ENCODE results near the gene PDE3A. TPM values are rescaled to one million over a fixed set of nuclear protein-coding genes. Genes with fewer than 3 reads are reported as not detected.

The PDE3A gene
- polyA plus RNA-seq, 1 of the 3 experiments (the other 2 are of a cell fraction), result 0.67 TPM

GRCh38 chr12:20374795-20375194 is 6.5 kb downstream of the PDE3A start:
- DNase-seq, result no peak

GRCh38 chr12:20375560-20375959 is 7.2 kb downstream of the PDE3A start:
- no peak for TF ChIP-seq JUND (IDR thresholded peaks at IDR 0.05)
- TF ChIP-seq USF1 (IDR thresholded peaks at IDR 0.05; ENCODE audit: borderline replicate concordance, low read depth), result no peak
- no peak overlapping the region for H3K4me2 ChIP-seq
- CTCF ChIA-PET, result interaction anchor here (1.0 to 1.4 kb wide), 4 partner anchors 8 to 460 kb away, joined by 3 to 15 read pairs (median 4); no protein-coding TSS in a partner anchor

More at GRCh38 chr12:20374795-20375194, 6.5 kb downstream of the PDE3A start:
- peaks cover 99% of the 10 kb centered on the region for H3K79me2 ChIP-seq (ENCODE audit: insufficient read depth)
- no peaks in the 10 kb centered on the region for H3K9me2 ChIP-seq
- WGBS (ENCODE audit: low lambda C conversion rate), result 68% methylated on average over 3 of the region's 3 CpGs
- no peak overlapping the region for H2AFZ ChIP-seq (ENCODE audit: low read depth)
- no peak for TF ChIP-seq GABPA (IDR thresholded peaks at IDR 0.05; ENCODE audit: low read depth)
- TF ChIP-seq SMC3 (IDR thresholded peaks at IDR 0.05; ENCODE audit: low read depth, low read length), result no peak
- no peak for TF ChIP-seq YY1 (IDR thresholded peaks at IDR 0.05; ENCODE audit: low read depth)
- TF ChIP-seq NRF1 (IDR thresholded peaks at IDR 0.05; ENCODE audit: low read depth, low read length), result no peak
- TF ChIP-seq CHD2 (IDR thresholded peaks at IDR 0.05; ENCODE audit: low read length, partially characterized antibody), result no peak
- TF ChIP-seq POLR2AphosphoS5 (IDR thresholded peaks at IDR 0.05; ENCODE audit: low read depth, low read length), result no peak
- TF ChIP-seq REST (IDR thresholded peaks at IDR 0.05; ENCODE audit: low read depth, low read length), result no peak
- no peak for TF ChIP-seq USF1 (IDR thresholded peaks at IDR 0.05; ENCODE audit: borderline replicate concordance, low read depth)
- TF ChIP-seq RXRA (IDR thresholded peaks at IDR 0.05; ENCODE audit: borderline replicate concordance, low read depth), result no peak
- TF ChIP-seq RFX5 (IDR thresholded peaks at IDR 0.05; ENCODE audit: low read length), result no peak
- no peak for TF ChIP-seq JUND (IDR thresholded peaks at IDR 0.05)
- no peak overlapping the region; a peak in 1 of 4 replicates for H3K27ac ChIP-seq (ENCODE audit: low read depth in 2 of 2, low read length in 1 of 2)
- H3K9ac ChIP-seq, result no peak overlapping the region
- peaks cover 0 to 13% of the 10 kb centered on the region in 2 experiments; a peak in 3 of 4 replicates for H3K4me1 ChIP-seq (ENCODE audit: control insufficient read depth in 1 of 2, insufficient read depth in 2 of 2, low read depth in 1 of 2, low read length in 1 of 2)
- ChIA-PET CTCF (interaction anchor here (1.2 to 1.6 kb wide), 2 partner anchors 174 to 459 kb away, joined by 3 to 4 read pairs; no protein-coding TSS in a partner anchor), POLR2A (no interaction called here)
- no peaks in the 10 kb centered on the region for H3K27me3 ChIP-seq (ENCODE audit: insufficient read depth)
- peaks cover 4% of the 10 kb centered on the region for H3F3A ChIP-seq (replicated peaks; ENCODE audit: insufficient read depth)
- no peaks in the 10 kb centered on the region for H3K9me3 ChIP-seq
- H3K36me3 ChIP-seq (replicated peaks in 1 of 2; ENCODE audit: control insufficient read depth in 1 of 2, insufficient read depth in 2 of 2, low read length in 1 of 2), result no peaks in the 10 kb centered on the region
- H3K4me3 ChIP-seq (ENCODE audit: low read depth in 2 of 2, low read length in 1 of 2), result no peak overlapping the region
- 0 out of 2 replicates have a peak overlapping the region, but pooled peaks have one; percentile 16 for H3K4me2 ChIP-seq
- H4K20me1 ChIP-seq (ENCODE audit: insufficient read depth), result no peaks in the 10 kb centered on the region; the same call in 1 of the 2 replicates

More at GRCh38 chr12:20375560-20375959, 7.2 kb downstream of the PDE3A start:
- no peaks in the 10 kb centered on the region for H3K27me3 ChIP-seq (ENCODE audit: insufficient read depth)
- H3K27ac ChIP-seq (ENCODE audit: low read depth in 2 of 2, low read length in 1 of 2), result no peak overlapping the region; a peak in 1 of 4 replicates
- no peak overlapping the region for H3K9ac ChIP-seq
- DNase-seq, result no peak
- no peaks in the 10 kb centered on the region; the same call in 1 of the 2 replicates for H4K20me1 ChIP-seq (ENCODE audit: insufficient read depth)
- peaks cover 0 to 13% of the 10 kb centered on the region in 2 experiments; a peak in 3 of 4 replicates for H3K4me1 ChIP-seq (ENCODE audit: control insufficient read depth in 1 of 2, insufficient read depth in 2 of 2, low read depth in 1 of 2, low read length in 1 of 2)
- no peaks in the 10 kb centered on the region for H3K9me3 ChIP-seq
- H3K4me3 ChIP-seq (ENCODE audit: low read depth in 2 of 2, low read length in 1 of 2), result no peak overlapping the region
- peaks cover 95% of the 10 kb centered on the region for H3K79me2 ChIP-seq (ENCODE audit: insufficient read depth)
- POLR2A ChIA-PET, result no interaction called here
- H3K9me2 ChIP-seq, result no peaks in the 10 kb centered on the region
- H3F3A ChIP-seq (replicated peaks; ENCODE audit: insufficient read depth), result peaks cover 4% of the 10 kb centered on the region
- H3K36me3 ChIP-seq (replicated peaks in 1 of 2; ENCODE audit: control insufficient read depth in 1 of 2, insufficient read depth in 2 of 2, low read length in 1 of 2), result no peaks in the 10 kb centered on the region
- H2AFZ ChIP-seq (ENCODE audit: low read depth), result no peak overlapping the region

All from SK-N-SH (cell line).